Sigmoid colon (tissue), 7 donors: Measurements from ENCODE around the gene DIMT1. TPM values are rescaled to one million over a fixed set of nuclear protein-coding genes. Genes with fewer than 3 reads are reported as not detected.

Source experiments
- DNase-seq: peaks from one replicate; pipeline ENCODE4 v3.0.0-alpha.2; 2019
- H3K27ac ChIP-seq, 4 donors: fragments of 200-600 bp; sonication (generic); one replicate each; pipeline ENCODE4 v1.5.1; 2016 to 2019; ENCODE audit warnings: mild to moderate bottlenecking in 1 of 4
- H3K27me3 ChIP-seq, 3 donors: fragments of 200-600 bp; sonication (generic); one replicate each; pipeline ENCODE4 v1.5.1; 2019; ENCODE audit warnings: mild to moderate bottlenecking in 1 of 3
- H3K36me3 ChIP-seq, 4 donors: fragments of 200-600 bp; sonication (generic); one replicate each; pipeline ENCODE4 v1.5.1; 2016 to 2019
- H3K4me1 ChIP-seq, 4 donors: fragments of 200-600 bp; sonication (generic); one replicate each; pipeline ENCODE4 v1.5.1; 2017 to 2019
- H3K4me3 ChIP-seq, 4 donors: fragments of 200-600 bp; sonication (generic); one replicate each; pipeline ENCODE4 v1.5.1; 2017 to 2019; ENCODE audit warnings: mild to moderate bottlenecking in 2 of 4, moderate library complexity in 1 of 4
- H3K9me3 ChIP-seq, 4 donors: fragments of 200-600 bp in 3 of 4; sonication (generic) in 3 of 4; one replicate each; pipeline versions ENCODE4 v1.5.1 to v1.6.1; 2013 to 2019
- EP300 ChIP-seq, 4 donors: sonication (generic); formaldehyde crosslinking; IDR thresholded peaks; one replicate each; pipeline ENCODE4 v1.6.1; 2017; ENCODE audit warnings: antibody characterized with exemption in 4 of 4
- POLR2A ChIP-seq, 2 donors: fragments of 450-650 bp; IDR thresholded peaks; one replicate each; pipeline ENCODE4 v1.6.1; 2016; ENCODE audit warnings: antibody characterized with exemption in 2 of 2, mild to moderate bottlenecking in 2 of 2, moderate library complexity in 2 of 2
- POLR2AphosphoS5 ChIP-seq, 4 donors: sonication (generic); formaldehyde crosslinking; IDR thresholded peaks; one replicate each; pipeline ENCODE4 v1.6.1; 2017; ENCODE audit warnings: antibody characterized with exemption in 4 of 4
- WGBS, 2 donors: extraction: QIAGEN DNeasy Blood & Tissue Kit; methylation state at CpG; one replicate each; pipeline ENCODE4 v1.1.7; 2013; 5-methylcytosine and 5-hydroxymethylcytosine counted together
- intact Hi-C: fragments of 100-400 bp; cut with DNase I; formaldehyde crosslinking; loops from one replicate; pipeline ENCODE4 v1.15.1; 2023
- polyA plus RNA-seq, 3 donors: library from polyadenylated mRNA; stranded (reverse); fragments of 200-250 nt; gene quantifications; one replicate each; pipeline ENCODE4 v1.2.3, GENCODE V29; 2013
- total RNA-seq, 4 donors: library from RNA; depleted of rRNA; stranded (reverse); fragments of >200 nt; gene quantifications; one replicate each; pipeline ENCODE4 v1.1.0, GENCODE V29; 2016
- TF ChIP-seq, protein P1 (sequence below), 4 experiments: fragments of 450-650 bp in 3 of 4; fragments of 200-600 bp in 1 of 4; IDR thresholded peaks; one replicate each; pipeline ENCODE4 v1.5.1; 2016 to 2019; ENCODE audit warnings: antibody characterized with exemption in 4 of 4, mild to moderate bottlenecking in 3 of 4, moderate library complexity in 2 of 4
- donor health status: healthy with polysubstance abuse.
- donor health status: Bipolar disorder and iron deficiency.
- donor health status: healthy.

DIMT1 gene
- total and polyA plus RNA-seq, 7 donors: 6.0 to 42.2 (median 14.0) TPM

DNA sequence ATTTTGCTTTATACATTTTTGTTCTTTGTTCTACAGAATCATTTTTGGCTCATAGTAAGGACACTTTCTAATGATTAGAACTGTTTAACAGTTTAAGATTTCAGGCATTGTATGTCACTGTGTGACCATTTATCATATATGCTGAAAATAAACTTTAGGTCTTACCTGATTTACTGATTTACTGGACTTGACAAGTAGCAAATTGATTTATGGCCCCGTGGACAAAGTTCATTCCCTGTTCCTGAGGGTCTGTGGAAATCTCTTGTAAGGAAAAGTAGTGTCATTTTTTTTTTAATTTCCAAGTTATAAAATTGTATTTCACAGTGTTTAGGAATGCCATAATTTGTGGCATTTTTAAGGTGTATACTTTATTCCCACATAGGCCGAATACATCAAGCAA, 57.0 kb downstream of the DIMT1 start:
- WGBS, 2 donors: 61 to 91% methylated on average over 2 of the region's 2 CpGs
- TF ChIP-seq EP300 (IDR thresholded peaks at IDR 0.05) (no peak), POLR2AphosphoS5 (IDR thresholded peaks at IDR 0.05) (no peak), POLR2A (IDR thresholded peaks at IDR 0.05) (no peak)
- TF ChIP-seq, protein P1, sequence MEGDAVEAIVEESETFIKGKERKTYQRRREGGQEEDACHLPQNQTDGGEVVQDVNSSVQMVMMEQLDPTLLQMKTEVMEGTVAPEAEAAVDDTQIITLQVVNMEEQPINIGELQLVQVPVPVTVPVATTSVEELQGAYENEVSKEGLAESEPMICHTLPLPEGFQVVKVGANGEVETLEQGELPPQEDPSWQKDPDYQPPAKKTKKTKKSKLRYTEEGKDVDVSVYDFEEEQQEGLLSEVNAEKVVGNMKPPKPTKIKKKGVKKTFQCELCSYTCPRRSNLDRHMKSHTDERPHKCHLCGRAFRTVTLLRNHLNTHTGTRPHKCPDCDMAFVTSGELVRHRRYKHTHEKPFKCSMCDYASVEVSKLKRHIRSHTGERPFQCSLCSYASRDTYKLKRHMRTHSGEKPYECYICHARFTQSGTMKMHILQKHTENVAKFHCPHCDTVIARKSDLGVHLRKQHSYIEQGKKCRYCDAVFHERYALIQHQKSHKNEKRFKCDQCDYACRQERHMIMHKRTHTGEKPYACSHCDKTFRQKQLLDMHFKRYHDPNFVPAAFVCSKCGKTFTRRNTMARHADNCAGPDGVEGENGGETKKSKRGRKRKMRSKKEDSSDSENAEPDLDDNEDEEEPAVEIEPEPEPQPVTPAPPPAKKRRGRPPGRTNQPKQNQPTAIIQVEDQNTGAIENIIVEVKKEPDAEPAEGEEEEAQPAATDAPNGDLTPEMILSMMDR (IDR thresholded peaks at IDR 0.05): no peak
- Histone ChIP-seq H3K27me3 (no peaks in the 10 kb centered on the region), H3K4me3 (no peak overlapping the region), H3K36me3 (peaks cover 0 to 39% (median 0%) of the 10 kb centered on the region in 4 donors), H3K27ac (no peak overlapping the region), H3K9me3 (no peaks in the 10 kb centered on the region), H3K4me1 (no peaks in the 10 kb centered on the region)
- no peak for DNase-seq
- intact Hi-C loops: no loop called here

DNA sequence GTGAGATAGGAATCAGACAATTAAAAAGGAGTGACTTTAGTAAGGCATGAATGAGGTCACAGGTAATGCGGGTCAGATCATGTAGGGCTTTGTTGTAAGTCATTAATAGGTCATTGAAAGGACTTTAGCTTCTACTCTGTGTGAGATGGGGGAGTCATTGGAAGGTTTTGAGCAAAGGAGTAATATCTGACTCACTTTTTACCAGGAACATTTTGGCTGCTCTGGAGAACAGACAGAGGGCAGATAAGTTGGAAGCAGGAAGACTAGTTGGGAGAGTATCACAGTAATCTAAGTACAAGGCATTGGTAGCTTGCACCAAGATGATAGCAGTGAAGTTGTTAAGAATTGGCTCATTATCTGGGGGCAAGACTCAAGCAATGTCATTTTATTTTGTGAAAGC, 60.3 kb downstream of the DIMT1 start:
- TF ChIP-seq POLR2A (IDR thresholded peaks at IDR 0.05) (no peak), POLR2AphosphoS5 (IDR thresholded peaks at IDR 0.05) (no peak), EP300 (IDR thresholded peaks at IDR 0.05) (no peak)
- TF ChIP-seq, protein P1 (IDR thresholded peaks at IDR 0.05): no peak
- no peaks in the 10 kb centered on the region for H3K9me3 ChIP-seq
- peaks cover 0 to 6% (median 0%) of the 10 kb centered on the region in 4 donors for H3K36me3 ChIP-seq
- 95 to 97% methylated on average over 1 of the region's 1 CpG for WGBS, 2 donors
- H3K4me1 ChIP-seq: no peaks in the 10 kb centered on the region
- H3K27me3 ChIP-seq: no peaks in the 10 kb centered on the region
- no peak overlapping the region for H3K27ac ChIP-seq
- no peak for DNase-seq
- intact Hi-C loops: no loop called here
- H3K4me3 ChIP-seq: no peak overlapping the region

DNA sequence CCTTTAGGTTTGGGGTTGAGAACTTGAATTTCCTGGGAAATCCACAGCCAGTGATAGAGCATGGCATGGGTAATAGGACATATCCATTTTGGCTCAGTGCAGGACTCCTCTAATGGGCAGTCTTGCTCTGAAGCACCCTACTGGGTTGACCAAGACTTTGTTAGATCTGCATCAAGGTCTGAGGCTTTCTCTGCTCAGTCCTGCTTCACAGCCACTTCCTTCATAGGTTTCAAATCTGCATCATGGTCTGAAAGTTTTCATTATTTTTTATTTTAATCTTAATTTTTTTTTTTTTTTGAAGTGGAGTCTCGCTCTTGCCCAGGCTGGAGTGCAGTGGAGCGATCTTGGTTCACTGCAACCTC, 61.2 kb downstream of the DIMT1 start:
- Histone ChIP-seq H3K4me3 (no peak overlapping the region), H3K36me3 (no peaks in the 10 kb centered on the region), H3K4me1 (no peaks in the 10 kb centered on the region), H3K27me3 (no peaks in the 10 kb centered on the region), H3K27ac (no peak overlapping the region), H3K9me3 (no peaks in the 10 kb centered on the region)
- TF ChIP-seq, protein P1 (IDR thresholded peaks at IDR 0.05): no peak
- TF ChIP-seq POLR2AphosphoS5 (IDR thresholded peaks at IDR 0.05): no peak
- TF ChIP-seq POLR2A (IDR thresholded peaks at IDR 0.05): no peak
- no peak for TF ChIP-seq EP300 (IDR thresholded peaks at IDR 0.05)
- intact Hi-C loops: no loop called here
- DNase-seq: no peak
- 93 to 97% methylated on average over 2 of the region's 2 CpGs for WGBS, 2 donors

DNA sequence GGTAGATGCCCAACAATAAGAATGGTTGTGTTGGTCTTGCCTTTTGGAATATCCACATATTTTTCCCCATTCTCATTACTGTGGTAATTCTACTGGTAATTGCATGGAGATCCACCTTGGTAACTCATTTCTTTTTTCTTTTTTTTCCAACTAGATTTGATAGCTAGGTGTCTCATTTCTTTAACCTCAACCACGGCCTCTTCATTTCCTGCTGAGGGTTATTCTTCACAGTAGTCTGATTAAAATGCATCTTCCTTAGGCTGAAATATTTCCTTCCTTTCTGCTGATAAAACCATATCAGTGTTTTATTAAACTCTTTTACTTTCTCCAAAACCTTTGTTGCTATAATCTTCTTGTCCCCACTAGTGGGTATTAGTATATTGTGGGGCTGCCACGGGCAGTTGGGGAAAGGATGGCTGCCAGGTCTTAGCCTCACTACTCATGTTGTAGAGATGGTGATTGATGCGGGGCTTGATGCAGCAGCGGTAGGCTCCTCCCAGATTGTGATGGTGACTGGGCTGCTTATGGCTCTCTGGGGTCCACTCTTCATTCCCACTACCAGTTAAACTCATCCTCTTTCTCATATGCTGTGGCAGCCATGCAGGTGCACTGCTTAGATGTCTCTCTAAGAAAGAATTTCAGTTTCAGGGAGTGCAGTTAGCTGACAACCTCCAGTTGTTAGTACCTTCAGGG, 61.8 kb downstream of the DIMT1 start:
- TF ChIP-seq, protein P1 (IDR thresholded peaks at IDR 0.05): no peak
- TF ChIP-seq POLR2A (IDR thresholded peaks at IDR 0.05) (no peak), EP300 (IDR thresholded peaks at IDR 0.05) (no peak), POLR2AphosphoS5 (IDR thresholded peaks at IDR 0.05) (no peak)
- DNase-seq: no peak
- Histone ChIP-seq H3K36me3 (no peaks in the 10 kb centered on the region), H3K27me3 (no peaks in the 10 kb centered on the region), H3K9me3 (no peaks in the 10 kb centered on the region), H3K27ac (no peak overlapping the region), H3K4me3 (no peak overlapping the region), H3K4me1 (no peaks in the 10 kb centered on the region)
- intact Hi-C loops: no loop called here
- 78 to 91% methylated on average over 4 of the region's 4 CpGs for WGBS, 2 donors

DNA sequence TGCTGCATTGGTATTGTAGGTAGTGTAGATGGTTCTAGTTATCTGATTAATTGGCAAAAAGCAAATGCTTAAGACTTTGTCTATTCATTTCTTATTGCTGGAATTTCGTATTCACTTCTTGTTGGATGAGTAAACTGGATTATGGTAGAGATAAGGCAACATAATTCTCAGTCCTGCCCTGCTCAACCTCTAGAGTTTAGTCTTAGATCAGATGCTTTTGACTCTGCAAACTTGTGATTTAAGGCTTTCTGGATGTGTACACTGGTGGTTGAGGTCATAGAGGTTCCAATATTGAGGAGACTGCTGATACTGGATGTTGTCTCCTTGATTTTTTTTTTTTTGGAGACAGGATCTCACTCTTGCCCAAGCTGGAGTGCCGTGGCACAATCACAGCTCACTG, 62.7 kb downstream of the DIMT1 start:
- no peaks in the 10 kb centered on the region for H3K27me3 ChIP-seq
- H3K27ac ChIP-seq: no peak overlapping the region
- no peaks in the 10 kb centered on the region for H3K9me3 ChIP-seq
- no peak for DNase-seq
- no peaks in the 10 kb centered on the region for H3K4me1 ChIP-seq
- H3K4me3 ChIP-seq: no peak overlapping the region
- TF ChIP-seq POLR2AphosphoS5 (IDR thresholded peaks at IDR 0.05): no peak
- TF ChIP-seq, protein P1 (IDR thresholded peaks at IDR 0.05): no peak
- no peak for TF ChIP-seq EP300 (IDR thresholded peaks at IDR 0.05)
- no peak for TF ChIP-seq POLR2A (IDR thresholded peaks at IDR 0.05)
- intact Hi-C loops: no loop called here
- WGBS, 2 donors: 95 to 96% methylated on average over 2 of the region's 2 CpGs
- no peaks in the 10 kb centered on the region for H3K36me3 ChIP-seq
